HG03064 (cell line): ENCODE measurements around the gene PTPN11.
"Not testable (repeated sequence)": the region's sequence is repeated elsewhere in the genome, so short reads cannot be mapped to it uniquely, and the experiment has no call there.

ENCODE experiments used
- ATAC-seq: cut with Tn5 transposase; IDR thresholded peaks from one replicate; pipeline ENCODE4 v1.9.1; 2021; ENCODE audit warnings: low read depth; ENCODE audit not compliant: unreplicated experiment

Gene PTPN11

DNA sequence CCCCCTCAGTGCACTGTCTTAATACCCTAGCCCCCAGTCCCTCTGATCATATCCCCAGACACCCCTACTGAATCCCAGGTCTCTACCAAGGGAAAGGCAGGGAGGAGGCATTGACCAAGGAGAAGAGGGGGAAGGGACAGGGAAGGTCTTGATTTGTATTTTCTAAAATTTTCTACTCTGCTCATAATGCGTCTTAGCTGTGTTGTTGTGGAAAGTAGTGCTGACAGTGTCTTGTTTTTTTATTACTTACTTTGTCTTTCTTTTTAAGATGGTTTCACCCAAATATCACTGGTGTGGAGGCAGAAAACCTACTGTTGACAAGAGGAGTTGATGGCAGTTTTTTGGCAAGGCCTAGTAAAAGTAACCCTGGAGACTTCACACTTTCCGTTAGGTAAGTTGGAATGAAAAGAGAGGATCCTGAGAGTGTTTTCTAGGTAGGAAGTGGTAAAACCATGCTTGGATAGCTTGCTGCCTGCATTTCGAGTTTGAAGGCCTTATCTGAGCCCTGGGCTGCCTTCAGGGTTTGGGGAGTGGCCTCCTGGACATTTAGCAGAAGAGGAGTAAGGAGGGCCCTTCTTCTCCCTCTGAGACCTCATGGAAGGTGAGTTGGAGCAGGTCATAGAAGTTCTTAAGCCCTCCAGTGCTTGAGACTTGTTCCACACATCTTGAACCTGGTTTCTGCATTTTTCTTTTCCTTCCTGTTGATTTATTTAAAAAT is 27.4 kb downstream of the PTPN11 start:
- no peak for ATAC-seq

DNA sequence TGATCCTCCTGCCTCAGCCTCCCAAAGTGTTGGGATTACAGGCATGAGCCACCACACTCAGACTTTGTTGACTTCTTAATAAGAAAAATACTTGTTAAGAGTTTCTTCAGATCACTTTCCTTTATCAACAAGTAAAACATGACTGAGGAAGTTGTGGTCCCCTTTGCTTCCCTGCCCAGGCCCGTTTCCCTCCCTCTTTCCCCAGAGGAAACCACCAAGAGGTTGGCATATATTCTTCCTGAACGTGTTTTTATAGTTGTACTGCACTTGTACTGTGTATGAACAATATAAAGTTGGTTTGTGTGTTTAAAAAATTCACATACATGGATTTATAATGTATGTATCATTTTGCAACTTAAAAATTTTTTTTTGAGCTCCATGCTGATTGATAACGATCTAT is 28.4 kb downstream of the PTPN11 start:
- ATAC-seq, result no peak

DNA sequence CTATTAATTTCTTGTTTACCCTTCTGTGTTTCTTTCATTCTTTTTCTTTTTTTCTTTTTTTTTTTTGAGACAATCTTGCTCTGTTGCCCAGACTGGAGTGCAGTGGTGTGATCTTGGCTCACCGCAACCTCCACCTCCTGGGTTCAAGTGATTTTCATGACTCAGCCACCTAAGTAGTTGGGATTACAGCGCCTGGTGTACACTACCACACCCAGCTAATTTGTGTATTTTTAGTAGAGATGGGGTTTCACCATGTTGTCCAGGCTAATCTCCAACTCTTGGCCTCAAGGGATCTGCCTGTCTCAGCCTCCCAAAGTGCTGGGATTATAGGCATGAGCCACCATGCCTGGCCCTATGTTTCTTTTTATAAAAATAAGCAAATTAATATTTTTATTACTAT is 29.4 kb downstream of the PTPN11 start:
- not testable (repeated sequence) for ATAC-seq

DNA sequence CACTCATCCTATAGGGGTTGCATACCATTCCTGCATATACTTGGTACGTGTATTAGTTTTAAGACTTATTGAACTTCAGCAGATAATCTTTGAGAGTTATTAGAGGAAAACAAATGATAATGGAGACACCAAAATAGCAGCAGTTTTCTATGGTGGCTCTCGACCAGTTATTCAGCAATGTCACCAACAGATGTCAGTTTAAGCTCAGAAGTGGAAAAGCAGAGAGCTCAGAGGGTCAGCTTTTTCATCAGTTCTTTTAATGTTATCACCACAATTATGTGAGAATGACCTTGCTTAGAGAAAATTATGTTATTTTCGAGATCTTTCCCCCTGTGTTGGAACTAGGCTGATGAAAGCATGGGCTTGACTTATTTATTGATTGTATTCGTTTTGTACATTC is 32.0 kb downstream of the PTPN11 start:
- ATAC-seq, result no peak

DNA sequence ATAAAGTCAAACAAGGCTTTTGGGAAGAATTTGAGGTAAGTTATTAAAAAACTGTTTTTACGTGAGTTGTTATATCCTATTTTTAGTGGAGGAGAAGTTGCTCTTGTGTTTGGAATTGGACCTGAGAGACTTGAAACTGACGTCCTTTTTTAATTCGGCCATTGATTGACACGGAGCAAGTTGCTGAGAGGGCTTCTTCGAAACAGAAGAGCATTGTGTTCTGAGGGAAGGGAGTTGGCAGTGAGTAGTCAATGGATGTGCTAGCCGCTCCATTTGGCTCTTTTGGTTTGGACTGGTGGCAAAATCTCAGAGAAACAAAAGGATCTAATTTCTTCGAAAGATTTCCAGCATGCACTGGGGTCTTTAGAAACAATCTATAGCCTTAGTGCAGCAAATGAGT is 37.3 kb downstream of the PTPN11 start:
- ATAC-seq, result no peak

DNA sequence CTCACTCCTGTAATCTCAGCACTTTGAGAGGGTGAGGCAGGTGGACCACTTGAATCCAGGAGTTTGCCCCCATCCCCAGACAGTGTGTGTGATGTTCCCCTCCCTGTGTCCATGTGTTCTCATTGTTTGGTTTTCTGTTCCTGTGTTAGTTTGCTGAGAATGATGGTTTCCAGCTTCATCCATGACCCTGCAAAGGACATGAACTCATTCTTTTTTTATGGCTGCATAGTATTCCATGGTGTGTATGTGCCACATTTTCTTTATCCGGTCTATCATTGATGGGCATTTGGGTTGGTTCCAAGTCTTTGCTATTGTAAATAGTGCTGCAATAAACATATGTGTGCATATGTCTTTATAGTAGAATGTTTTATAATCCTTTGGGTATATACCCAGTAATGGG is 38.4 kb downstream of the PTPN11 start:
- not testable (repeated sequence) for ATAC-seq

DNA sequence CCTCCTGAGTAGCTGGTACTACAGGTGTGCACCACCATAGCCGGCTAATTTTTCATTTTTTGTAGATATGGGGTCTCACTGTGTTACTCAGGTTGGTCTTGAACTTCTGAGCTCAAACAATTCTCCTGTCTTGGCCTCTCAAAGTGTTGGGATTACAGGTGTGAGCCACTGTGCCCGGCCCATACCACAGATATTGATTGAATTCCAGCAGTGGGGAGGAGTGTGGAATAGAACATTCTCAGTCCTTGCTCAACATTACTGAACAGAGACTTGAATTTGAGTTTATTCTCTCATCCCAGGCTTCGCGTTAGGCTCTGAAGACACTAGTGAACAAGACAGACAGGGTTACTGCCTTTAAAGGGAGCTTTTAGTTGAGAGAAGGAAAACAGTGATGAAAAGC is 39.6 kb downstream of the PTPN11 start:
- ATAC-seq, result no peak

DNA sequence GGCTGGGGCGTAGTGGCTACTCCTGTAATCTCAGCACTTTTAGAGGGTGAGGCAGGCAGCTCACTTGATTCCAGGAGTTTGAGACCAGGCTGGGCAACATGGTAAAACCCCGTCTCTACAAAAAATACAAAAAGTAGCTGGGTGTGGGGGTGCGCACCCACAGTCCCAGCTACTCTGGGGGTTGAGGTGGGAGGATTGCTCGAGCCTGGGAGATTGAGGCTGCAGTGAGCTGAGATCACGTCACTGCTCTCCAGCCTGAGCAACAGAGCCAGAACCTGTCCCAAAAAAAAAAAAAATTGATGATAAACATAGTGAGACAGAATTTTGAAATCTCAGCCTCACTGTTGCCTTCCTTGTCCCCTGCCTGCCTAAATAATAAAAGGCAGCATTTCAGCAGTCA is 40.0 kb downstream of the PTPN11 start:
- no peak for ATAC-seq

GRCh38 chr12:112463478-112463877 is 44.7 kb downstream of the PTPN11 start:
- no peak for ATAC-seq

DNA sequence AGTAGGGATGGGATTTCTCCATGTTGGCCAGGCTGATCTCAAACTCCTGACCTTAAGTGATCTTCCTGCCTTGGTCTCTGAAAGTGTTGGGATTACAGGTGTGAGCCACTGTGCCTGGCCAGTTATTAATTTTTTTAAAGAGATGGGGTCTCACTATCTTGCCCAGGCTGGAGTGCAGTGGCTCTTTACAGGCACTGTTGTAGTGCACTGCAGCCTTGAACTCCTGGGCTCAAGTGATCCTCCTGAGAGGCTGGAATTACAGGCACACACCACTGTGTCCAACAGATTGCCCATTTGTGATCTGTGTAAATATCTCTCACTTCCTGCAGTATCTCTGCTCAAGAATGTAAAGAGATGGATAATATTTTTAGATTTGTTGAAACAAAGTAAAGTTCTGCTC is 45.9 kb downstream of the PTPN11 start:
- ATAC-seq, result no peak

- ATAC-seq, result no peak
Observed at GRCh38 chr12:112466011-112466422, 47.3 kb downstream of the PTPN11 start.

GRCh38 chr12:112466835-112467234 is 48.1 kb downstream of the PTPN11 start:
- ATAC-seq, result no peak

GRCh38 chr12:112468046-112468445 is 49.3 kb downstream of the PTPN11 start:
- ATAC-seq, result no peak

DNA sequence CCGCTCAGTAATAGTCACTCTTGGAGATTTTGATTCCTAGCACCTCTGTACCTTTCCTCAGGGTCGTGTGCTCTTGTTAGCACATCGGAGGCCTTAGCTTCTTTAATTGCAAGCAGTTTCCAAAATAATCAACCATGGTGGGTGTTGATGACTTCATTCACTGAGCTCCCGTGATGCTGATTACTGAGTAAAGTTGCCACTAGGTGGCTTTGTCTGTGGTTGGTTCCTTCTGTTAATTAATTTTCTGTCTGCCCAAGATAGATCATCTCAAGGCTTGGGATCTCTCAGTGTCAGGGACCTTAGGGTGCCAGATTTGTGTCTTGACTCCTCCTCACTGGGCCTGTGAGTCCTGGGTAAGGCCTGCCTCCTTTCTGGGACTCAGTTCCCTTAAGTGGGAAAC is 54.3 kb downstream of the PTPN11 start:
- no peak for ATAC-seq

DNA sequence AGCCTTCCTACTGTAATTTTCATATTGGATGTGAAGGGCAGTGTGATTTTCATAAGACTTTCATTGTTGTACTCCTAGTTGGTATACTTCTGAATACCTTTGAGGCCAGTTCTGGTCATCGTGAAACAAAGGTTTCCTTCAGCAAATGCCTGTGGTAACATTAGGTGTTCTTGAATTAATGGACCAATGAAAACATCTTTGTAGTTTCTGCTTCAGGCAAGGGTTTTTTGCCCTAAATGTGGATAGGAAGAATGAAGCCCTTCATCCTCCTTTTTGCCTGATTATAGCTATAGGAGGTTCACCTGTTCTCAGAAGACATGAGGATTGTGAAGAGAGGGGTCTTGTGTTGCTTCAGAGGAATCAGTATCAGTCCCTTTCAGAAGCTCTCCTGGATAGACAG is 60.7 kb downstream of the PTPN11 start:
- ATAC-seq, result no peak

DNA sequence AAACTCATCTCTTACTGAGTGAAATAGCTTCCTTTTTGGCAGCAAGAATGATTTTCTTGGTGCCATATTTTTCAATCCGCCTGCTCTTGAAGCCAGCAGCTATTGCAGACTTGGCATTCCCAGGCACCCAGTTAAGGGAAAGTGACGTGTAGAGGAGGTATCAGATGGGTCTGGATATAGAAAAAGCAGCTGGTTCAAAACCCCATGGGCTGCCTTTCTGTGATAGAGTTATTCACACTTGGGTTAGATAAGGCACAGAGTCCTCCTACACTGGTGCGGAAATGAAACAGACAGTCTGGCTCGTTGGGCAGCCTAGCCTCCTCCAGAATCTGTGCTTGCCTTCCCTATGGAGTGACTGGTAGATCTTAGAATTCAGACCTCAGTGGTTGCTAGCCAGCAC is 62.2 kb downstream of the PTPN11 start:
- no peak for ATAC-seq

DNA sequence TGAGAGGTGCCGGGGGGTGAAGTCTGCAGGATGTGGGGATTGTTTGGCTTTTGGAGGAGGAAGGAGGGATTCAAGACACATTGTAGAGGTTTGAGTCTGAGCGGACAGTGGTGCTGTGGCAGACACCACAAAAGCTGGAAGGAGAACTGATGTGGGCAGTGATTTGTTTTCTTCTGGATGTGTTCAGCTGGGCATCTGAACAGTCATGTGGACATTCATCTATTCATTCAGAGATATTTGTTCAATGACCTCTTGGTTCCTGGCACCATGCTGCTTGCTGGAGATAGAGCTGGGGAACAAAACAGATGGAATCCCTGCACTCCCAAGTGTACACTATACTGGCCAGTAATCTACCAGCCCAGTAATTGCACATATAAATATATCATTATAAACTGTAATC is 64.0 kb downstream of the PTPN11 start:
- no peak for ATAC-seq

GRCh38 chr12:112486361-112486760 is 67.6 kb downstream of the PTPN11 start:
- no peak for ATAC-seq

GRCh38 chr12:112488257-112488876 is 69.6 kb downstream of the PTPN11 start:
- ATAC-seq, result no peak

GRCh38 chr12:112489456-112489855 is 70.7 kb downstream of the PTPN11 start:
- ATAC-seq, result no peak

DNA sequence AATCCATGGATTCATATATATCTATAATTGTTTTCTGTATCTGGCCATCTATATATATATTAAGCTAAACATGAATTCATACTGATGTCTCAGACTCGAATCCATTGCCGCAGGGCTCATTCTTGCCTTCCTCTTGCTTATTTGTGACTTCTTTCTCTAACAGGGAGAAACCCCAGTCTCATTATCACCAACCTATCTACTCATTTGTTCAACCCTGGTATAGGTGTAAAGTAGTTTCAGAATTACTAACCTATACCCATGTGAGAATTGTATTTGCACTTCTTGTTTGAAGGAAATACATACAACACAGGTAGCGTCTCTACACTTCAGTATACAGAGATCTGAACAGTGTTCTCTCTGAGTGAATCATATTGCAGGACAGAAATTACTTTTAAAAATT is 77.7 kb downstream of the PTPN11 start:
- peak; percentile 84 for ATAC-seq

DNA sequence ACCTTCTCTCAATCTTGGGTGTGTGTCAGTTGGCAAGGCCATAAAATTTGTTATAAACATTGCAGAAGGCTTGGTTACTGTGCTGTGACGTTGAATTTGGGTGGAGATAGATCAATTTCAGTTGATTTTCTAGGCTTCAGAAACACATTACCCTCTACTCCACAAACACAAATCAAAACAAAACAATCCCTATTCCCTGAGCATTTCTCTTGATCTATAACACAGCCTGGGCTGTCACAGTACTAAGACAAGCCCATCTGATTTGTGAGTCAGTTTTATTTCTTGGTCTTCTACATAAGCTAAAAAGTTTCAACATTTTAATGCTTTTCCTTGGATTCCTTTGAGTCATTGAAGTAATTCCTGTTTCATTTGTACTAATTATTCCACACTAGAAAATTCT is 79.8 kb downstream of the PTPN11 start:
- no peak for ATAC-seq
